ENCODE data around the gene RSPH9. TPM values are rescaled to one million over a fixed set of nuclear protein-coding genes. Genes with fewer than 3 reads are reported as not detected.

RSPH9 gene
- total and polyA plus RNA-seq, 4 donors: under 0.01 to 0.19 (median 0.12) TPM

DNA sequence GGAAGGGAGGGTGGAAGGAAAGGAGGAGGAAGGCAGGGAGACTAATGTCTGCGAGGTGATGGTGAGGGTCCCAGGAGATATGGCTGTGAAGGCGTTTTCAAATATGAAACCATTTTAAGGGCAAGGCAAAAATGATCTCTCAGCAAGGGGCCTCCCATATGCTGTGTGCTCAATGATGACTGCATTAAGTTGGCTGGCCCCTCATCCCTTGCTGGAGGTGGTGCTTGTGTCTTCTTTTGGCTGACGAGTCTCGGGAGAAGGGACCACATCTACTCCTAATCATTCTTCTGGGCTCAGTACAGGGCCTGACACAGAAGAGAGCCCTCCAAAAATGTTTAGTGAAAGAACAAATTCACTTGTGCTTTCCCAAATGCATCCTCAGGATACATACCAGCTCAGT, 65.7 kb downstream of the RSPH9 start:
- Histone ChIP-seq H3K4me1 (ENCODE audit: control insufficient read depth in 4 of 4, insufficient read depth in 4 of 4, low read length in 3 of 4) (no peaks in the 10 kb centered on the region), H3K27ac (ENCODE audit: low read depth in 1 of 2, low read length in 2 of 2) (no peak overlapping the region)
- DNase-seq (ENCODE audit: low spot score): no peak

DNA sequence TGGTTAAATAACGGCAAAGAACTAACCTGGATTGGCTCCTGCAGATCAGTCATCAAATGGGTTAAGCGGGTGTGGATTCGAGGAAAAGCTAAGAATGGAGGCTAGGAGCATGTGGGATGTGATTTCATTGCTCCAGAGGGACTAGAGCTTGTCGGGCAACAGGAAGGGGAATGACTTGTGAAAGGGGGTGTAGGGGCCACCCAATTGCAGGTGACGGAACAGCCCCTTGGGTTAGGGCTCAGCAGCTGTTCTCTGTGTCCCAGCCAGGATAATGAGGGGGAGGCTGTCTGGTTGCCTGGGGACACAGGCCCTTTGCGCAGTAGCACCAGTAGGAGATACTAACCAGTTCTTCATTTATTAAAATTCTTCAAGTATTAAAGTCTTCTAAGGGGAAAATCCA, 67.7 kb downstream of the RSPH9 start:
- 90% methylated on average over 6 of the region's 6 CpGs for WGBS
- Histone ChIP-seq H3K9me3 (ENCODE audit: control insufficient read depth in 4 of 4, low read length in 3 of 4) (no peaks in the 10 kb centered on the region), H3K9ac (ENCODE audit: low read depth in 1 of 2, low read length in 2 of 2) (no peak overlapping the region), H3K27ac (ENCODE audit: low read depth in 1 of 2, low read length in 2 of 2) (no peak overlapping the region), H3K4me1 (ENCODE audit: control insufficient read depth in 4 of 4, insufficient read depth in 4 of 4, low read length in 3 of 4) (no peaks in the 10 kb centered on the region), H3K27me3 (ENCODE audit: control insufficient read depth in 4 of 4, insufficient read depth in 4 of 4, low read length in 3 of 4) (peaks cover 0 to 2% (median 0%) of the 10 kb centered on the region in 4 donors), H3K4me3 (ENCODE audit: low read depth in 1 of 3, low read length in 3 of 3) (no peak overlapping the region), H3K36me3 (ENCODE audit: control insufficient read depth in 4 of 4, insufficient read depth in 3 of 4, low read depth in 1 of 4, low read length in 3 of 4) (no peaks in the 10 kb centered on the region)
- no peak for DNase-seq (ENCODE audit: low spot score)
- TF ChIP-seq RAD21 (IDR thresholded peaks at IDR 0.05): no peak
- TF ChIP-seq, protein P1, sequence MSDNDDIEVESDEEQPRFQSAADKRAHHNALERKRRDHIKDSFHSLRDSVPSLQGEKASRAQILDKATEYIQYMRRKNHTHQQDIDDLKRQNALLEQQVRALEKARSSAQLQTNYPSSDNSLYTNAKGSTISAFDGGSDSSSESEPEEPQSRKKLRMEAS (IDR thresholded peaks at IDR 0.05): no peak
- no peak for TF ChIP-seq RXRA (IDR thresholded peaks at IDR 0.05)
- TF ChIP-seq, protein P2, sequence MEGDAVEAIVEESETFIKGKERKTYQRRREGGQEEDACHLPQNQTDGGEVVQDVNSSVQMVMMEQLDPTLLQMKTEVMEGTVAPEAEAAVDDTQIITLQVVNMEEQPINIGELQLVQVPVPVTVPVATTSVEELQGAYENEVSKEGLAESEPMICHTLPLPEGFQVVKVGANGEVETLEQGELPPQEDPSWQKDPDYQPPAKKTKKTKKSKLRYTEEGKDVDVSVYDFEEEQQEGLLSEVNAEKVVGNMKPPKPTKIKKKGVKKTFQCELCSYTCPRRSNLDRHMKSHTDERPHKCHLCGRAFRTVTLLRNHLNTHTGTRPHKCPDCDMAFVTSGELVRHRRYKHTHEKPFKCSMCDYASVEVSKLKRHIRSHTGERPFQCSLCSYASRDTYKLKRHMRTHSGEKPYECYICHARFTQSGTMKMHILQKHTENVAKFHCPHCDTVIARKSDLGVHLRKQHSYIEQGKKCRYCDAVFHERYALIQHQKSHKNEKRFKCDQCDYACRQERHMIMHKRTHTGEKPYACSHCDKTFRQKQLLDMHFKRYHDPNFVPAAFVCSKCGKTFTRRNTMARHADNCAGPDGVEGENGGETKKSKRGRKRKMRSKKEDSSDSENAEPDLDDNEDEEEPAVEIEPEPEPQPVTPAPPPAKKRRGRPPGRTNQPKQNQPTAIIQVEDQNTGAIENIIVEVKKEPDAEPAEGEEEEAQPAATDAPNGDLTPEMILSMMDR (IDR thresholded peaks at IDR 0.05; ENCODE audit: low read depth, low read length, missing input control): no peak
- TF ChIP-seq, protein P3, sequence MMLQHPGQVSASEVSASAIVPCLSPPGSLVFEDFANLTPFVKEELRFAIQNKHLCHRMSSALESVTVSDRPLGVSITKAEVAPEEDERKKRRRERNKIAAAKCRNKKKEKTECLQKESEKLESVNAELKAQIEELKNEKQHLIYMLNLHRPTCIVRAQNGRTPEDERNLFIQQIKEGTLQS (IDR thresholded peaks at IDR 0.05): no peak
- TF ChIP-seq JUND (IDR thresholded peaks at IDR 0.05): no peak
- no peak for TF ChIP-seq HNF4G (IDR thresholded peaks at IDR 0.05)
- TF ChIP-seq SP1 (IDR thresholded peaks at IDR 0.05): no peak
- no peak for TF ChIP-seq EGR1 (IDR thresholded peaks at IDR 0.05; ENCODE audit: low read depth in 2 of 2)
- no peak for TF ChIP-seq TAF1 (conservative IDR thresholded peaks at IDR 0.05)
- no peak for TF ChIP-seq YY1 (IDR thresholded peaks at IDR 0.05)
- TF ChIP-seq, protein P4, sequence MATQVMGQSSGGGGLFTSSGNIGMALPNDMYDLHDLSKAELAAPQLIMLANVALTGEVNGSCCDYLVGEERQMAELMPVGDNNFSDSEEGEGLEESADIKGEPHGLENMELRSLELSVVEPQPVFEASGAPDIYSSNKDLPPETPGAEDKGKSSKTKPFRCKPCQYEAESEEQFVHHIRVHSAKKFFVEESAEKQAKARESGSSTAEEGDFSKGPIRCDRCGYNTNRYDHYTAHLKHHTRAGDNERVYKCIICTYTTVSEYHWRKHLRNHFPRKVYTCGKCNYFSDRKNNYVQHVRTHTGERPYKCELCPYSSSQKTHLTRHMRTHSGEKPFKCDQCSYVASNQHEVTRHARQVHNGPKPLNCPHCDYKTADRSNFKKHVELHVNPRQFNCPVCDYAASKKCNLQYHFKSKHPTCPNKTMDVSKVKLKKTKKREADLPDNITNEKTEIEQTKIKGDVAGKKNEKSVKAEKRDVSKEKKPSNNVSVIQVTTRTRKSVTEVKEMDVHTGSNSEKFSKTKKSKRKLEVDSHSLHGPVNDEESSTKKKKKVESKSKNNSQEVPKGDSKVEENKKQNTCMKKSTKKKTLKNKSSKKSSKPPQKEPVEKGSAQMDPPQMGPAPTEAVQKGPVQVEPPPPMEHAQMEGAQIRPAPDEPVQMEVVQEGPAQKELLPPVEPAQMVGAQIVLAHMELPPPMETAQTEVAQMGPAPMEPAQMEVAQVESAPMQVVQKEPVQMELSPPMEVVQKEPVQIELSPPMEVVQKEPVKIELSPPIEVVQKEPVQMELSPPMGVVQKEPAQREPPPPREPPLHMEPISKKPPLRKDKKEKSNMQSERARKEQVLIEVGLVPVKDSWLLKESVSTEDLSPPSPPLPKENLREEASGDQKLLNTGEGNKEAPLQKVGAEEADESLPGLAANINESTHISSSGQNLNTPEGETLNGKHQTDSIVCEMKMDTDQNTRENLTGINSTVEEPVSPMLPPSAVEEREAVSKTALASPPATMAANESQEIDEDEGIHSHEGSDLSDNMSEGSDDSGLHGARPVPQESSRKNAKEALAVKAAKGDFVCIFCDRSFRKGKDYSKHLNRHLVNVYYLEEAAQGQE (IDR thresholded peaks at IDR 0.05): no peak

More for the DNA sequence above, 65.7 kb downstream of the RSPH9 start:
- Histone ChIP-seq H3K36me3 (ENCODE audit: control insufficient read depth in 4 of 4, insufficient read depth in 3 of 4, low read depth in 1 of 4, low read length in 3 of 4) (no peaks in the 10 kb centered on the region), H3K9ac (ENCODE audit: low read depth in 1 of 2, low read length in 2 of 2) (no peak overlapping the region), H3K9me3 (ENCODE audit: control insufficient read depth in 4 of 4, low read length in 3 of 4) (no peaks in the 10 kb centered on the region), H3K4me3 (ENCODE audit: low read depth in 1 of 3, low read length in 3 of 3) (no peak overlapping the region), H3K27me3 (ENCODE audit: control insufficient read depth in 4 of 4, insufficient read depth in 4 of 4, low read length in 3 of 4) (peaks cover 0 to 2% (median 0%) of the 10 kb centered on the region in 4 donors)
- TF ChIP-seq SP1 (IDR thresholded peaks at IDR 0.05): no peak
- TF ChIP-seq, protein P1 (IDR thresholded peaks at IDR 0.05): no peak
- TF ChIP-seq HNF4A (conservative IDR thresholded peaks at IDR 0.05): no peak
- TF ChIP-seq HNF4G (IDR thresholded peaks at IDR 0.05): no peak
- TF ChIP-seq, protein P2 (IDR thresholded peaks at IDR 0.05; ENCODE audit: low read depth, low read length, missing input control): no peak
- TF ChIP-seq JUND (IDR thresholded peaks at IDR 0.05): no peak
- no peak for TF ChIP-seq TAF1 (conservative IDR thresholded peaks at IDR 0.05)
- TF ChIP-seq GABPA (IDR thresholded peaks at IDR 0.05 in 1 of 2, conservative IDR thresholded peaks at IDR 0.05 in 1 of 2): no peak
- WGBS: 86% methylated on average over 4 of the region's 4 CpGs

All from liver (tissue), 9 donors.